ENCODE results near the gene GOLGA8B.

- no peak for TF ChIP-seq CTCF (IDR thresholded peaks at IDR 0.05; ENCODE audit: insufficient read depth, low read length, poor library complexity, severe bottlenecking)
- TF ChIP-seq EZH2phosphoT487 (conservative IDR thresholded peaks at IDR 0.05; ENCODE audit: low read length): no peak
These were observed 848 bp upstream of the GOLGA8B start for GRCh38 chr15:34584330-34584668.
